ENCODE data around the gene VPS4B. TPM values are rescaled to one million over a fixed set of nuclear protein-coding genes. Genes with fewer than 3 reads are reported as not detected.

The VPS4B gene
- polyA plus RNA-seq, 1 donor from 2014 or later = 30.5 TPM

DNA sequence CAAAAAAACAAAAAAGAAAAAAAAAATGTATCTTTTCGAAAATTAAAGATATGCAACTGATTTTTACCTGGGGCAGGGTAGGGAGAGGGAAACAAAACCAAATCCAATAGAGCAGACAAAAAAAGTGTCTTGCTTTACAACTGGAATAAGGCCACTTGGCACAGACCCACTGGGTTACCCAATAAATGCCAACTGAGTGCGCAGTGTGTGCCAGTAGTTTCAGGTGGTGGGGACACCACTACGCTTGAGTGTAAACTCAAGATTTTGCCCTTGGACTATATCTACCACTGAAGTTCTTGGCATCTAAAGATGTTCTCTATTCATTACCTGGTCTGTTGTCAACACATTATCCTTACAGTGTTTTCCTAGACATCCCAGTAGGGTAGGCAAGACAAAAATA, 16.3 kb downstream of the VPS4B start:
- no peaks in the 10 kb centered on the region for H4K20me1 ChIP-seq (ENCODE audit: insufficient read depth)
- H3K9me3 ChIP-seq (ENCODE audit: low read length) = no peaks in the 10 kb centered on the region
- H3K9me2 ChIP-seq (ENCODE audit: insufficient read depth, low read length) = no peaks in the 10 kb centered on the region
- H3F3A ChIP-seq (ENCODE audit: insufficient read depth, low read length, poor library complexity, severe bottlenecking) = no peaks in the 10 kb centered on the region
- no peak overlapping the region for H3K4me2 ChIP-seq (ENCODE audit: low read length)
- peaks cover 5% of the 10 kb centered on the region for H3K36me3 ChIP-seq (ENCODE audit: insufficient read depth, low read length)
- no peak overlapping the region for H3K27ac ChIP-seq (ENCODE audit: low read length)
- H3K9ac ChIP-seq (ENCODE audit: low read length) = no peak overlapping the region
- no peaks in the 10 kb centered on the region for H3K27me3 ChIP-seq (ENCODE audit: insufficient read depth, low read depth, low read length)
- H3K79me2 ChIP-seq (replicated peaks; ENCODE audit: insufficient read depth, low read length) = no peaks in the 10 kb centered on the region
- no peak overlapping the region for H3K4me3 ChIP-seq (ENCODE audit: low read length)
- TF ChIP-seq SMC3 (conservative IDR thresholded peaks at IDR 0.05; ENCODE audit: poor library complexity) = no peak
- no peak for TF ChIP-seq RAD21 (conservative IDR thresholded peaks at IDR 0.05)
- TF ChIP-seq, protein P1, sequence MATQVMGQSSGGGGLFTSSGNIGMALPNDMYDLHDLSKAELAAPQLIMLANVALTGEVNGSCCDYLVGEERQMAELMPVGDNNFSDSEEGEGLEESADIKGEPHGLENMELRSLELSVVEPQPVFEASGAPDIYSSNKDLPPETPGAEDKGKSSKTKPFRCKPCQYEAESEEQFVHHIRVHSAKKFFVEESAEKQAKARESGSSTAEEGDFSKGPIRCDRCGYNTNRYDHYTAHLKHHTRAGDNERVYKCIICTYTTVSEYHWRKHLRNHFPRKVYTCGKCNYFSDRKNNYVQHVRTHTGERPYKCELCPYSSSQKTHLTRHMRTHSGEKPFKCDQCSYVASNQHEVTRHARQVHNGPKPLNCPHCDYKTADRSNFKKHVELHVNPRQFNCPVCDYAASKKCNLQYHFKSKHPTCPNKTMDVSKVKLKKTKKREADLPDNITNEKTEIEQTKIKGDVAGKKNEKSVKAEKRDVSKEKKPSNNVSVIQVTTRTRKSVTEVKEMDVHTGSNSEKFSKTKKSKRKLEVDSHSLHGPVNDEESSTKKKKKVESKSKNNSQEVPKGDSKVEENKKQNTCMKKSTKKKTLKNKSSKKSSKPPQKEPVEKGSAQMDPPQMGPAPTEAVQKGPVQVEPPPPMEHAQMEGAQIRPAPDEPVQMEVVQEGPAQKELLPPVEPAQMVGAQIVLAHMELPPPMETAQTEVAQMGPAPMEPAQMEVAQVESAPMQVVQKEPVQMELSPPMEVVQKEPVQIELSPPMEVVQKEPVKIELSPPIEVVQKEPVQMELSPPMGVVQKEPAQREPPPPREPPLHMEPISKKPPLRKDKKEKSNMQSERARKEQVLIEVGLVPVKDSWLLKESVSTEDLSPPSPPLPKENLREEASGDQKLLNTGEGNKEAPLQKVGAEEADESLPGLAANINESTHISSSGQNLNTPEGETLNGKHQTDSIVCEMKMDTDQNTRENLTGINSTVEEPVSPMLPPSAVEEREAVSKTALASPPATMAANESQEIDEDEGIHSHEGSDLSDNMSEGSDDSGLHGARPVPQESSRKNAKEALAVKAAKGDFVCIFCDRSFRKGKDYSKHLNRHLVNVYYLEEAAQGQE (IDR thresholded peaks at IDR 0.05; ENCODE audit: borderline replicate concordance) = no peak
- no peak for TF ChIP-seq EP300 (conservative IDR thresholded peaks at IDR 0.05; ENCODE audit: poor library complexity, severe bottlenecking)
- no peak for TF ChIP-seq EZH2 (IDR thresholded peaks at IDR 0.05; ENCODE audit: borderline replicate concordance, insufficient read depth, low read length, poor library complexity, severe bottlenecking)
- TF ChIP-seq MXI1 (conservative IDR thresholded peaks at IDR 0.05; ENCODE audit: poor library complexity, severe bottlenecking) = no peak
- no peak for TF ChIP-seq POLR2AphosphoS5 (IDR thresholded peaks at IDR 0.05)
- no peak for TF ChIP-seq TAF1 (IDR thresholded peaks at IDR 0.05; ENCODE audit: low read depth)
- TF ChIP-seq, protein P2, sequence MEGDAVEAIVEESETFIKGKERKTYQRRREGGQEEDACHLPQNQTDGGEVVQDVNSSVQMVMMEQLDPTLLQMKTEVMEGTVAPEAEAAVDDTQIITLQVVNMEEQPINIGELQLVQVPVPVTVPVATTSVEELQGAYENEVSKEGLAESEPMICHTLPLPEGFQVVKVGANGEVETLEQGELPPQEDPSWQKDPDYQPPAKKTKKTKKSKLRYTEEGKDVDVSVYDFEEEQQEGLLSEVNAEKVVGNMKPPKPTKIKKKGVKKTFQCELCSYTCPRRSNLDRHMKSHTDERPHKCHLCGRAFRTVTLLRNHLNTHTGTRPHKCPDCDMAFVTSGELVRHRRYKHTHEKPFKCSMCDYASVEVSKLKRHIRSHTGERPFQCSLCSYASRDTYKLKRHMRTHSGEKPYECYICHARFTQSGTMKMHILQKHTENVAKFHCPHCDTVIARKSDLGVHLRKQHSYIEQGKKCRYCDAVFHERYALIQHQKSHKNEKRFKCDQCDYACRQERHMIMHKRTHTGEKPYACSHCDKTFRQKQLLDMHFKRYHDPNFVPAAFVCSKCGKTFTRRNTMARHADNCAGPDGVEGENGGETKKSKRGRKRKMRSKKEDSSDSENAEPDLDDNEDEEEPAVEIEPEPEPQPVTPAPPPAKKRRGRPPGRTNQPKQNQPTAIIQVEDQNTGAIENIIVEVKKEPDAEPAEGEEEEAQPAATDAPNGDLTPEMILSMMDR (IDR thresholded peaks at IDR 0.05; ENCODE audit: poor library complexity, severe bottlenecking) = no peak
- no peak overlapping the region for H2AFZ ChIP-seq (ENCODE audit: low read depth, low read length)

DNA sequence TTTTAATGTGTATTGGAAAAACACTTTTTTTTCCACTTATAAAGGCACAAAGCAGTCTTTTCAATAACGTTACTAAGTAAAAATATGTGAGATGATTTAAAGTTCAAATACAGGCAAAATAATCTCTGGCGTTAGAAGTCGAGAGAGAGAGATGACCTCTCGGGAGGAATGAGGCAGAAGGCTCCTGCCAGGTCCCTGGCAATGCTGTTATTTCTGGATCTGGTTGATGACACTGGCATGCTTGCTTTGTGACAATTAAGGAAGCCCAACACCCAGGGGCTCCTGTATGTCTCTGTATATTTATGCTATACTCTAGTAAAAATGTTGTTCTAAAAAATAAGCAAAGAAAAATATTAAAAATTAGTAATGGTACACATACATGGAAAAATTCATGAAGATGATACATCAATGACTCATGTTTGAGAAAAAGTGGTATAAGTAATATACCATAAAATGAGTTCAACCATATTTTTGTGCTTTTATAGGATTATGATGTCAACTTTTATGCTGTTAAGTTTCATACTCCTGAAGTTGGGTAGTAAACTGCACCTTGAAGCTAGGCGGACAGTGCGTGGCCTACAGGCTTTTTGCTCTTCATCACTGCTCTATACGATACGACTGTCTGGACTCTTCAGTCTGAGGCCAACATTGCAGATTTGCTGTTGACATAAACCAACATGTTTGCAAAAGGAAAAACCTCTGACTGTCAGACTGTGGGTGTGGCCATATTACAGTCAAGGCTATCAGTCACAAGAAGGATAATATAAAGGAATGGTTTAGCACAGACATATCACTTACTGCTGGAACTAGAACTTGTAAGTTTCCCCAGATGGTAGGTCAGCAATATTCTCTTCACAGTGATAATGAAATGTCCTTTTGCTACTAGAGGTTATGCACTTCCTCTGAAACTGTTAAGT, 19.8 kb downstream of the VPS4B start:
- Histone ChIP-seq H3F3A (ENCODE audit: insufficient read depth, low read length, poor library complexity, severe bottlenecking) (no peaks in the 10 kb centered on the region), H3K4me3 (ENCODE audit: low read length) (no peak overlapping the region), H3K9me2 (ENCODE audit: insufficient read depth, low read length) (no peaks in the 10 kb centered on the region), H3K27me3 (ENCODE audit: insufficient read depth, low read depth, low read length) (no peaks in the 10 kb centered on the region), H3K9me3 (ENCODE audit: low read length) (no peaks in the 10 kb centered on the region), H3K27ac (ENCODE audit: low read length) (no peak overlapping the region), H3K36me3 (ENCODE audit: insufficient read depth, low read length) (peaks cover 9% of the 10 kb centered on the region), H2AFZ (ENCODE audit: low read depth, low read length) (no peak overlapping the region), H3K4me2 (ENCODE audit: low read length) (no peak overlapping the region), H3K79me2 (replicated peaks; ENCODE audit: insufficient read depth, low read length) (no peaks in the 10 kb centered on the region), H4K20me1 (ENCODE audit: insufficient read depth) (no peaks in the 10 kb centered on the region), H3K9ac (ENCODE audit: low read length) (no peak overlapping the region)
- no peak for TF ChIP-seq POLR2AphosphoS5 (IDR thresholded peaks at IDR 0.05)
- no peak for TF ChIP-seq MXI1 (conservative IDR thresholded peaks at IDR 0.05; ENCODE audit: poor library complexity, severe bottlenecking)
- no peak for TF ChIP-seq TAF1 (IDR thresholded peaks at IDR 0.05; ENCODE audit: low read depth)
- TF ChIP-seq EP300 (conservative IDR thresholded peaks at IDR 0.05; ENCODE audit: poor library complexity, severe bottlenecking) = no peak
- TF ChIP-seq, protein P2 (IDR thresholded peaks at IDR 0.05; ENCODE audit: poor library complexity, severe bottlenecking) = no peak
- TF ChIP-seq RAD21 (conservative IDR thresholded peaks at IDR 0.05) = no peak
- TF ChIP-seq EZH2 (IDR thresholded peaks at IDR 0.05; ENCODE audit: borderline replicate concordance, insufficient read depth, low read length, poor library complexity, severe bottlenecking) = no peak
- TF ChIP-seq, protein P1 (IDR thresholded peaks at IDR 0.05; ENCODE audit: borderline replicate concordance) = no peak

Data from neural cell (in vitro differentiated cells).